HEK293 (cell line): Measurements from ENCODE around the gene PRUNE2.

Experiments
- CTCF ChIA-PET: fragments of 350-600 bp; formaldehyde crosslinking; extraction: SDS; loops from one replicate; lab custom pipeline; 2021; ENCODE audit warnings: antibody characterized with exemption; lab: Yijun Ruan, JAX
- POLR2A ChIA-PET: fragments of 300-600 bp; formaldehyde crosslinking; extraction: SDS; loops from one replicate; lab custom pipeline; 2020; ENCODE audit warnings: antibody characterized with exemption, inconsistent platforms; lab: Yijun Ruan, JAX
- H3K27ac ChIP-seq: fragments of 200-500 bp; sonication (Bioruptor generic); 2 replicates; pipeline ENCODE4 v1.5.1; 2014; ENCODE audit warnings: low read depth, low read length, control low read depth, inconsistent platforms; ENCODE audit errors: extremely low read depth
- H3K36me3 ChIP-seq, 2 experiments: fragments of 200-500 bp in 1 of 2; sonication (Bioruptor generic) in 1 of 2; 1 replicate in 1 of 2; 2 replicates in 1 of 2; pipeline ENCODE4 v1.5.1; 2014 to 2017; ENCODE audit warnings: inconsistent platforms in 2 of 2, low read length in 2 of 2; ENCODE audit not compliant: control insufficient read depth in 2 of 2, insufficient read depth in 1 of 2
- H3K4me1 ChIP-seq: fragments of 200-500 bp; sonication (Bioruptor generic); 2 replicates; pipeline ENCODE4 v1.5.1; 2014; ENCODE audit warnings: mild to moderate bottlenecking, low read length, inconsistent platforms; ENCODE audit not compliant: control insufficient read depth, insufficient read depth
- H3K4me3 ChIP-seq: 2 replicates; pipeline ENCODE4 v1.5.1; 2011; ENCODE audit warnings: low read depth, mild to moderate bottlenecking, control low read depth, low read length, moderate library complexity
- H3K9me3 ChIP-seq: fragments of 200-500 bp; sonication (Bioruptor generic); 2 replicates; pipeline ENCODE4 v1.5.1; 2014; ENCODE audit warnings: low read depth, low read length, inconsistent platforms; ENCODE audit not compliant: control insufficient read depth, insufficient read depth
- GLI4 ChIP-seq: fragments of 450-650 bp; formaldehyde crosslinking; IDR thresholded peaks from 2 replicates; pipeline ENCODE4 v1.5.1; 2016; ENCODE audit warnings: missing biosample characterization, missing genetic modification characterization
- MEIS1 ChIP-seq: sonication (generic); formaldehyde crosslinking; IDR thresholded peaks from 2 replicates; pipeline ENCODE4 v1.8.1; 2022; ENCODE audit warnings: missing genetic modification reagents, mild to moderate bottlenecking, borderline replicate concordance
- PRDM1 ChIP-seq: fragments of 450-650 bp; formaldehyde crosslinking; IDR thresholded peaks from 2 replicates; pipeline ENCODE4; 2016; ENCODE audit warnings: missing biosample characterization, missing genetic modification characterization
- YY2 ChIP-seq: fragments of 450-650 bp; formaldehyde crosslinking; IDR thresholded peaks from 2 replicates; pipeline ENCODE4 v1.5.1; 2016; ENCODE audit warnings: missing biosample characterization, missing genetic modification characterization
- ZIC2 ChIP-seq: fragments of 450-650 bp; formaldehyde crosslinking; IDR thresholded peaks from 2 replicates; pipeline ENCODE4 v1.5.1; 2016; ENCODE audit warnings: missing biosample characterization, missing genetic modification characterization
- ZNF184 ChIP-seq: fragments of 450-650 bp; IDR thresholded peaks from 2 replicates; pipeline ENCODE4 v1.5.1; 2018; ENCODE audit warnings: missing biosample characterization, mild to moderate bottlenecking, missing genetic modification characterization
- ZNF324 ChIP-seq: fragments of 450-650 bp; formaldehyde crosslinking; IDR thresholded peaks from 2 replicates; pipeline ENCODE4 v1.5.1; 2016; ENCODE audit warnings: missing biosample characterization, missing genetic modification characterization
- ZNF529 ChIP-seq: fragments of 450-650 bp; formaldehyde crosslinking; IDR thresholded peaks from 2 replicates; pipeline ENCODE4 v1.5.1; 2017; ENCODE audit warnings: missing genetic modification characterization, missing biosample characterization; ENCODE audit not compliant: insufficient replicate concordance
- ZNF626 ChIP-seq: fragments of 450-650 bp; sonication (Bioruptor Pico); formaldehyde crosslinking; IDR thresholded peaks from 2 replicates; pipeline ENCODE4 v1.5.1; 2018; ENCODE audit warnings: missing biosample characterization, missing genetic modification characterization, inconsistent platforms
- TF ChIP-seq, protein P1 (sequence below): fragments of 450-650 bp; formaldehyde crosslinking; IDR thresholded peaks from 2 replicates; pipeline ENCODE4 v1.5.0; 2017; ENCODE audit warnings: missing biosample characterization, missing genetic modification characterization, borderline replicate concordance
- TF ChIP-seq, protein P2 (sequence below): fragments of 450-650 bp; formaldehyde crosslinking; optimal IDR thresholded peaks from 2 replicates; pipeline ENCODE3; 2016; ENCODE audit warnings: missing biosample characterization, mild to moderate bottlenecking, missing genetic modification characterization
- TF ChIP-seq, protein P3 (sequence below): fragments of 450-650 bp; IDR thresholded peaks from 2 replicates; pipeline ENCODE4 v1.5.1; 2018; ENCODE audit warnings: missing biosample characterization, mild to moderate bottlenecking, missing genetic modification characterization
- TF ChIP-seq, protein P4 (sequence below): fragments of 450-650 bp; formaldehyde crosslinking; IDR thresholded peaks from 2 replicates; pipeline ENCODE4 v1.5.1; 2017; ENCODE audit warnings: missing biosample characterization, missing genetic modification characterization
- TF ChIP-seq, protein P5 (sequence below): fragments of 450-650 bp; formaldehyde crosslinking; IDR thresholded peaks from 2 replicates; pipeline ENCODE4 v1.5.1; 2016; ENCODE audit warnings: missing biosample characterization, missing genetic modification characterization
- TF ChIP-seq, protein P6 (sequence below): fragments of 450-650 bp; formaldehyde crosslinking; IDR thresholded peaks from 2 replicates; pipeline ENCODE4 v1.5.1; 2016; ENCODE audit warnings: missing biosample characterization, missing genetic modification characterization
- TF ChIP-seq, protein P7 (sequence below): fragments of 450-650 bp; formaldehyde crosslinking; IDR thresholded peaks from 2 replicates; pipeline ENCODE4 v1.5.1; 2016; ENCODE audit warnings: missing biosample characterization, missing genetic modification characterization

Gene PRUNE2

DNA sequence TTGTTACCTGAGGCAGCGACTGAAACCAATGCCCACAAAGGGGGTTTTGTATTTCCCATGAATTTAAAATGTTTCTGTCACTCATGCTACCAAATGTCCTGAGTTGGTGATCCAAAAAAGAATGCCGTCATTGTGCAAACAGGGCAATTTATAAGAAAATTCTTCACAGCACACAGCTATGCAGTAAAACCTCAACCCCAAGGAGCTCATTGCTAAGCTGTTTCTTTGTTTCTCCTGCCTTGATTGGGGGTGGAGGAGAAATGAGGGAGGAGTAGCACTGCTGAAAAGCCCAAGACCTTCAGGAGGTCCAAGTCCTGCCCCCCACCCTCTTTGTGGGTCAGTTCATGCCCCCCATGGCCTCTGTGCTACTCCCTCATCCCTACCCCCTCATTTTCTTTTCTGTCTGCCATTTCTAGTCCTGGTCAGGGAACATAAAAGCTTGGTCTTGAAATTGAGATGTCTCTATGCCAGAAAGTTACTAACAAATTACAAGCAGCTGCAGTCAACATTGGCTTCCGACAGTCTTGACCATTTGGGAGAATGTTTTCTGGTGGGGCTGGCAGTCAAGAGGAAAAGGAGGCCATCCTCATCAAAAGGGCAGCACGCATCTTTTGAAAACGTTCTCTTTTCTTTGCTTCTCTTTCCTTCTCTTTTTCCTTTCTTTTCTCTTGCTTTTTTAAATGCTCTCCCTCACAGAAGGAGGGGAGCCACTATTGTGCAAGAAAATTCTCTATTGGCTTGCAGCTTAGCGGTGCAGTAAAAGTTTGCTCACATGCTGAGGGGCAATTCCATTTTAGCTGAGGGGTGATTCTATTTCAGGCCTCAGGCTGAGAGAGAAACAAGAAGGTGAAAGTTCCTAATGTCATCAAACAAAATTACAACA lies 313.6 kb downstream of the PRUNE2 start:
- no peaks in the 10 kb centered on the region for H3K4me1 ChIP-seq
- ChIA-PET POLR2A (interaction anchor here (1.0 kb wide), 1 partner anchor 133 kb away, joined by 3 read pairs; the partner anchor contains the start of gene GCNT1), CTCF (interaction anchor here (0.6 to 1.3 kb wide), 4 partner anchors 10 to 198 kb away, joined by 3 to 6 read pairs (median 3); no protein-coding TSS in a partner anchor)
- H3K27ac ChIP-seq: no peak overlapping the region
- H3K36me3 ChIP-seq: no peaks in the 10 kb centered on the region
- TF ChIP-seq, protein P1, sequence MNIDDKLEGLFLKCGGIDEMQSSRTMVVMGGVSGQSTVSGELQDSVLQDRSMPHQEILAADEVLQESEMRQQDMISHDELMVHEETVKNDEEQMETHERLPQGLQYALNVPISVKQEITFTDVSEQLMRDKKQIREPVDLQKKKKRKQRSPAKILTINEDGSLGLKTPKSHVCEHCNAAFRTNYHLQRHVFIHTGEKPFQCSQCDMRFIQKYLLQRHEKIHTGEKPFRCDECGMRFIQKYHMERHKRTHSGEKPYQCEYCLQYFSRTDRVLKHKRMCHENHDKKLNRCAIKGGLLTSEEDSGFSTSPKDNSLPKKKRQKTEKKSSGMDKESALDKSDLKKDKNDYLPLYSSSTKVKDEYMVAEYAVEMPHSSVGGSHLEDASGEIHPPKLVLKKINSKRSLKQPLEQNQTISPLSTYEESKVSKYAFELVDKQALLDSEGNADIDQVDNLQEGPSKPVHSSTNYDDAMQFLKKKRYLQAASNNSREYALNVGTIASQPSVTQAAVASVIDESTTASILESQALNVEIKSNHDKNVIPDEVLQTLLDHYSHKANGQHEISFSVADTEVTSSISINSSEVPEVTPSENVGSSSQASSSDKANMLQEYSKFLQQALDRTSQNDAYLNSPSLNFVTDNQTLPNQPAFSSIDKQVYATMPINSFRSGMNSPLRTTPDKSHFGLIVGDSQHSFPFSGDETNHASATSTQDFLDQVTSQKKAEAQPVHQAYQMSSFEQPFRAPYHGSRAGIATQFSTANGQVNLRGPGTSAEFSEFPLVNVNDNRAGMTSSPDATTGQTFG: no peak
- peak; percentile 25; the same call in 1 of the 2 replicates for TF ChIP-seq ZIC2 (tag by site-specific recombination)
- TF ChIP-seq, protein P2, sequence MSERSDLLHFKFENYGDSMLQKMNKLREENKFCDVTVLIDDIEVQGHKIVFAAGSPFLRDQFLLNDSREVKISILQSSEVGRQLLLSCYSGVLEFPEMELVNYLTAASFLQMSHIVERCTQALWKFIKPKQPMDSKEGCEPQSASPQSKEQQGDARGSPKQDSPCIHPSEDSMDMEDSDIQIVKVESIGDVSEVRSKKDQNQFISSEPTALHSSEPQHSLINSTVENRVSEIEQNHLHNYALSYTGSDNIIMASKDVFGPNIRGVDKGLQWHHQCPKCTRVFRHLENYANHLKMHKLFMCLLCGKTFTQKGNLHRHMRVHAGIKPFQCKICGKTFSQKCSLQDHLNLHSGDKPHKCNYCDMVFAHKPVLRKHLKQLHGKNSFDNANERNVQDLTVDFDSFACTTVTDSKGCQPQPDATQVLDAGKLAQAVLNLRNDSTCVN (tag by site-specific recombination): no peak
- TF ChIP-seq ZNF184 (tag by site-specific recombination): no peak
- no peak for TF ChIP-seq ZNF626 (tag by site-specific recombination)
- no peak for TF ChIP-seq YY2 (tag by site-specific recombination)
- no peak for TF ChIP-seq GLI4 (tag by site-specific recombination)
- TF ChIP-seq PRDM1 (tag by site-specific recombination): 0 out of 2 replicates have a peak, but pooled peaks have one; percentile 6
- TF ChIP-seq MEIS1 (CRISPR knock-in tag): no peak
- TF ChIP-seq, protein P3, sequence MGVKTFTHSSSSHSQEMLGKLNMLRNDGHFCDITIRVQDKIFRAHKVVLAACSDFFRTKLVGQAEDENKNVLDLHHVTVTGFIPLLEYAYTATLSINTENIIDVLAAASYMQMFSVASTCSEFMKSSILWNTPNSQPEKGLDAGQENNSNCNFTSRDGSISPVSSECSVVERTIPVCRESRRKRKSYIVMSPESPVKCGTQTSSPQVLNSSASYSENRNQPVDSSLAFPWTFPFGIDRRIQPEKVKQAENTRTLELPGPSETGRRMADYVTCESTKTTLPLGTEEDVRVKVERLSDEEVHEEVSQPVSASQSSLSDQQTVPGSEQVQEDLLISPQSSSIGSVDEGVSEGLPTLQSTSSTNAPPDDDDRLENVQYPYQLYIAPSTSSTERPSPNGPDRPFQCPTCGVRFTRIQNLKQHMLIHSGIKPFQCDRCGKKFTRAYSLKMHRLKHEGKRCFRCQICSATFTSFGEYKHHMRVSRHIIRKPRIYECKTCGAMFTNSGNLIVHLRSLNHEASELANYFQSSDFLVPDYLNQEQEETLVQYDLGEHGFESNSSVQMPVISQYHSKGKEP (tag by site-specific recombination): no peak
- TF ChIP-seq, protein P4, sequence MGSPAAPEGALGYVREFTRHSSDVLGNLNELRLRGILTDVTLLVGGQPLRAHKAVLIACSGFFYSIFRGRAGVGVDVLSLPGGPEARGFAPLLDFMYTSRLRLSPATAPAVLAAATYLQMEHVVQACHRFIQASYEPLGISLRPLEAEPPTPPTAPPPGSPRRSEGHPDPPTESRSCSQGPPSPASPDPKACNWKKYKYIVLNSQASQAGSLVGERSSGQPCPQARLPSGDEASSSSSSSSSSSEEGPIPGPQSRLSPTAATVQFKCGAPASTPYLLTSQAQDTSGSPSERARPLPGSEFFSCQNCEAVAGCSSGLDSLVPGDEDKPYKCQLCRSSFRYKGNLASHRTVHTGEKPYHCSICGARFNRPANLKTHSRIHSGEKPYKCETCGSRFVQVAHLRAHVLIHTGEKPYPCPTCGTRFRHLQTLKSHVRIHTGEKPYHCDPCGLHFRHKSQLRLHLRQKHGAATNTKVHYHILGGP: no peak
- TF ChIP-seq, protein P5, sequence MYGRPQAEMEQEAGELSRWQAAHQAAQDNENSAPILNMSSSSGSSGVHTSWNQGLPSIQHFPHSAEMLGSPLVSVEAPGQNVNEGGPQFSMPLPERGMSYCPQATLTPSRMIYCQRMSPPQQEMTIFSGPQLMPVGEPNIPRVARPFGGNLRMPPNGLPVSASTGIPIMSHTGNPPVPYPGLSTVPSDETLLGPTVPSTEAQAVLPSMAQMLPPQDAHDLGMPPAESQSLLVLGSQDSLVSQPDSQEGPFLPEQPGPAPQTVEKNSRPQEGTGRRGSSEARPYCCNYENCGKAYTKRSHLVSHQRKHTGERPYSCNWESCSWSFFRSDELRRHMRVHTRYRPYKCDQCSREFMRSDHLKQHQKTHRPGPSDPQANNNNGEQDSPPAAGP (tag by site-specific recombination): no peak
- no peak for TF ChIP-seq ZNF529 (tag by site-specific recombination)
- TF ChIP-seq ZNF324: no peak
- TF ChIP-seq, protein P6, sequence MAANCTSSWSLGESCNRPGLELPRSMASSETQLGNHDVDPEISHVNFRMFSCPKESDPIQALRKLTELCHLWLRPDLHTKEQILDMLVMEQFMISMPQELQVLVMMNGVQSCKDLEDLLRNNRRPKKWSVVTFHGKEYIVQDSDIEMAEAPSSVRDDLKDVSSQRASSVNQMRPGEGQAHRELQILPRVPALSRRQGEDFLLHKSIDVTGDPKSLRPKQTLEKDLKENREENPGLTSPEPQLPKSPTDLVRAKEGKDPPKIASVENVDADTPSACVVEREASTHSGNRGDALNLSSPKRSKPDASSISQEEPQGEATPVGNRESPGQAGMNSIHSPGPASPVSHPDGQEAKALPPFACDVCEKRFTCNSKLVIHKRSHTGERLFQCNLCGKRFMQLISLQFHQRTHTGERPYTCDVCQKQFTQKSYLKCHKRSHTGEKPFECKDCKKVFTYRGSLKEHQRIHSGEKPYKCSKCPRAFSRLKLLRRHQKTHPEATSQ (tag by site-specific recombination): no peak
- TF ChIP-seq, protein P7, sequence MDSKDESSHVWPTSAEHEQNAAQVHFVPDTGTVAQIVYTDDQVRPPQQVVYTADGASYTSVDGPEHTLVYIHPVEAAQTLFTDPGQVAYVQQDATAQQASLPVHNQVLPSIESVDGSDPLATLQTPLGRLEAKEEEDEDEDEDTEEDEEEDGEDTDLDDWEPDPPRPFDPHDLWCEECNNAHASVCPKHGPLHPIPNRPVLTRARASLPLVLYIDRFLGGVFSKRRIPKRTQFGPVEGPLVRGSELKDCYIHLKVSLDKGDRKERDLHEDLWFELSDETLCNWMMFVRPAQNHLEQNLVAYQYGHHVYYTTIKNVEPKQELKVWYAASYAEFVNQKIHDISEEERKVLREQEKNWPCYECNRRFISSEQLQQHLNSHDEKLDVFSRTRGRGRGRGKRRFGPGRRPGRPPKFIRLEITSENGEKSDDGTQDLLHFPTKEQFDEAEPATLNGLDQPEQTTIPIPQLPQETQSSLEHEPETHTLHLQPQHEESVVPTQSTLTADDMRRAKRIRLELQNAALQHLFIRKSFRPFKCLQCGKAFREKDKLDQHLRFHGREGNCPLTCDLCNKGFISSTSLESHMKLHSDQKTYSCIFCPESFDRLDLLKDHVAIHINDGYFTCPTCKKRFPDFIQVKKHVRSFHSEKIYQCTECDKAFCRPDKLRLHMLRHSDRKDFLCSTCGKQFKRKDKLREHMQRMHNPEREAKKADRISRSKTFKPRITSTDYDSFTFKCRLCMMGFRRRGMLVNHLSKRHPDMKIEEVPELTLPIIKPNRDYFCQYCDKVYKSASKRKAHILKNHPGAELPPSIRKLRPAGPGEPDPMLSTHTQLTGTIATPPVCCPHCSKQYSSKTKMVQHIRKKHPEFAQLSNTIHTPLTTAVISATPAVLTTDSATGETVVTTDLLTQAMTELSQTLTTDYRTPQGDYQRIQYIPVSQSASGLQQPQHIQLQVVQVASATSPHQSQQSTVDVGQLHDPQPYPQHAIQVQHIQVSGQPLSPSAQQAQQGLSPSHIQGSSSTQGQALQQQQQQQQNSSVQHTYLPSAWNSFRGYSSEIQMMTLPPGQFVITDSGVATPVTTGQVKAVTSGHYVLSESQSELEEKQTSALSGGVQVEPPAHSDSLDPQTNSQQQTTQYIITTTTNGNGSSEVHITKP (tag by site-specific recombination): peak; percentile 62
- H3K4me3 ChIP-seq: no peak overlapping the region
- no peaks in the 10 kb centered on the region for H3K9me3 ChIP-seq
